HFF-Myc (cell line): Measurements from ENCODE around the gene ALDH6A1.
A peak's percentile ranks its signal among the peaks of the same experiment; 100 is the strongest.

Experiments used
- DNase-seq: peaks from one replicate; pipeline ENCODE4 v3.0.0-alpha.2; 2011; ENCODE audit warnings: low read depth; ENCODE audit errors: extremely low read depth
- H3K4me3 ChIP-seq: replicated peaks from 2 replicates; pipeline ENCODE4 v1.5.1; 2011; ENCODE audit warnings: low read depth, mild to moderate bottlenecking, control low read depth, low read length
- CTCF ChIP-seq: IDR thresholded peaks from 2 replicates; pipeline ENCODE4 v1.5.1; 2012; ENCODE audit warnings: mild to moderate bottlenecking, low read depth, low read length, control low read depth; ENCODE audit errors: missing control alignments

The ALDH6A1 gene

GRCh38 chr14:74105381-74105780 lies 21.1 kb upstream of the ALDH6A1 start:
- no peak for DNase-seq
- no peak for TF ChIP-seq CTCF
- no peak overlapping the region for H3K4me3 ChIP-seq

GRCh38 chr14:74089251-74090020 lies 5.2 kb upstream of the ALDH6A1 start:
- no peak for TF ChIP-seq CTCF
- H3K4me3 ChIP-seq: no peak overlapping the region
- no peak for DNase-seq

- H3K4me3 ChIP-seq: peak overlapping the region; percentile 85
- TF ChIP-seq CTCF: no peak
- no peak for DNase-seq
Measured at GRCh38 chr14:74085828-74086227, 1.6 kb upstream of the ALDH6A1 start.

GRCh38 chr14:74085047-74085637 lies 889 bp upstream of the ALDH6A1 start:
- no peak for DNase-seq
- H3K4me3 ChIP-seq: peak overlapping the region; percentile 85
- no peak for TF ChIP-seq CTCF

GRCh38 chr14:74083784-74084276 lies 423 bp downstream of the ALDH6A1 start:
- DNase-seq: no peak
- peak overlapping the region; percentile 85 for H3K4me3 ChIP-seq

GRCh38 chr14:74083161-74083560 lies 1.1 kb downstream of the ALDH6A1 start:
- H3K4me3 ChIP-seq: peak overlapping the region; percentile 85; the same call in 1 of the 2 replicates
- DNase-seq: no peak
- no peak for TF ChIP-seq CTCF

More at GRCh38 chr14:74083784-74084276, 423 bp downstream of the ALDH6A1 start:
- no peak for TF ChIP-seq CTCF
